ENCODE measurements around the gene PITX3. TPM values are rescaled to one million over a fixed set of nuclear protein-coding genes. Genes with fewer than 3 reads are reported as not detected.

The PITX3 gene
- total RNA-seq, 1 experiment from 2014 or later = 0.81 TPM

- ATAC-seq = no peak
These were observed 32.8 kb downstream of the PITX3 start for GRCh38 chr10:102208311-102209035.

GRCh38 chr10:102202386-102202785 lies 38.9 kb downstream of the PITX3 start:
- Mint-ChIP-seq H3K36me3 (peaks cover 26% of the 10 kb centered on the region), H3K27me3 (ENCODE audit: low read depth) (peaks cover 48% of the 10 kb centered on the region), H3K9me3 (peaks cover 65% of the 10 kb centered on the region), H3K4me1 (no peaks in the 10 kb centered on the region), H3K4me3 (no peak overlapping the region), H3K27ac (no peak overlapping the region)
- no peak for ATAC-seq
- POLR2A ChIA-PET = no interaction called here
- CTCF ChIA-PET = interaction anchor here (1.3 kb wide), 1 partner anchor 28 kb away, joined by 3 read pairs; no protein-coding TSS in a partner anchor
- no peak for TF ChIP-seq MXD4 (CRISPR knock-in tag; IDR thresholded peaks at IDR 0.05; ENCODE audit: borderline replicate concordance)
- TF ChIP-seq CTCF (IDR thresholded peaks at IDR 0.05) = no peak
- no peak for DNase-seq (ENCODE audit: low spot score)

More at GRCh38 chr10:102208311-102209035, 32.8 kb downstream of the PITX3 start:
- ChIA-PET POLR2A (interaction anchor here (0.5 kb wide), 1 partner anchor 31 kb away, joined by 4 read pairs; no protein-coding TSS in a partner anchor), CTCF (interaction anchor here (0.5 to 1.7 kb wide), 6 partner anchors 23 to 195 kb away, joined by 3 to 9 read pairs (median 4); no protein-coding TSS in a partner anchor)
- H3K27ac Mint-ChIP-seq = no peak overlapping the region
- DNase-seq (ENCODE audit: low spot score) = no peak
- no peaks in the 10 kb centered on the region for H3K4me1 Mint-ChIP-seq
- no peak overlapping the region for H3K4me3 Mint-ChIP-seq
- H3K36me3 Mint-ChIP-seq = peaks cover 8% of the 10 kb centered on the region
- TF ChIP-seq TEAD4 (CRISPR knock-in tag; IDR thresholded peaks at IDR 0.05) (no peak), TP53 (CRISPR knock-in tag; IDR thresholded peaks at IDR 0.05) (no peak), NFE2L1 (CRISPR knock-in tag; IDR thresholded peaks at IDR 0.05) (no peak), TCF7 (CRISPR knock-in tag; IDR thresholded peaks at IDR 0.05; ENCODE audit: low read depth) (no peak), SOX15 (CRISPR knock-in tag; IDR thresholded peaks at IDR 0.05) (no peak), ZNF512 (CRISPR knock-in tag; IDR thresholded peaks at IDR 0.05; ENCODE audit: borderline replicate concordance) (no peak), ATF6 (CRISPR knock-in tag; IDR thresholded peaks at IDR 0.05) (no peak), JAZF1 (CRISPR knock-in tag; IDR thresholded peaks at IDR 0.05) (no peak), CREM (CRISPR knock-in tag; IDR thresholded peaks at IDR 0.05) (no peak), SMAD4 (CRISPR knock-in tag; IDR thresholded peaks at IDR 0.05) (no peak), ZNF138 (CRISPR knock-in tag; conservative IDR thresholded peaks at IDR 0.05) (no peak), CREB1 (CRISPR knock-in tag; IDR thresholded peaks at IDR 0.05) (no peak)
- H3K27me3 Mint-ChIP-seq (ENCODE audit: low read depth) = peaks cover 10% of the 10 kb centered on the region
- peaks cover 16% of the 10 kb centered on the region for H3K9me3 Mint-ChIP-seq

GRCh38 chr10:102200751-102201640 lies 40.3 kb downstream of the PITX3 start:
- TF ChIP-seq CREB1 (CRISPR knock-in tag; IDR thresholded peaks at IDR 0.05) = no peak
- TF ChIP-seq MYBL2 (CRISPR knock-in tag; IDR thresholded peaks at IDR 0.05) = no peak
- POLR2A ChIA-PET = no interaction called here

More at GRCh38 chr10:102200751-102201640, 40.3 kb downstream of the PITX3 start:
- DNase-seq (ENCODE audit: low spot score) (no peak), ATAC-seq (no peak)
- peaks cover 70% of the 10 kb centered on the region for H3K9me3 Mint-ChIP-seq
- H3K27ac Mint-ChIP-seq = no peak overlapping the region
- peaks cover 26% of the 10 kb centered on the region for H3K36me3 Mint-ChIP-seq
- H3K4me3 Mint-ChIP-seq = no peak overlapping the region
- peaks cover 57% of the 10 kb centered on the region for H3K27me3 Mint-ChIP-seq (ENCODE audit: low read depth)
- CTCF ChIA-PET = interaction anchor here (0.9 kb wide), 2 partner anchors 29 to 146 kb away, joined by 3 to 4 read pairs; no protein-coding TSS in a partner anchor
- H3K4me1 Mint-ChIP-seq = no peaks in the 10 kb centered on the region
